Right lobe of liver (tissue), 4 donors: Measurements from ENCODE around the gene CDON.

ENCODE experiments used
- POLR2A ChIP-seq: fragments of 450-650 bp; IDR thresholded peaks from one replicate; pipeline ENCODE4 v1.6.1; 2017; ENCODE audit warnings: antibody characterized with exemption, mild to moderate bottlenecking
- TF ChIP-seq, protein P1 (sequence below), 4 donors: fragments of 200-600 bp in 3 of 4; fragments of 450-650 bp in 1 of 4; IDR thresholded peaks; one replicate each; pipeline versions ENCODE4 v1.5.1 to v1.8.0; 2016 to 2022; ENCODE audit warnings: antibody characterized with exemption in 4 of 4, mild to moderate bottlenecking in 2 of 4
- donor health status: DM: no; HTN: no; CAD: no.
- donor health status: DM: no; HTN: no; CAD: no.
- donor health status: DM: no; HTN: yes; CAD: no.

DNA sequence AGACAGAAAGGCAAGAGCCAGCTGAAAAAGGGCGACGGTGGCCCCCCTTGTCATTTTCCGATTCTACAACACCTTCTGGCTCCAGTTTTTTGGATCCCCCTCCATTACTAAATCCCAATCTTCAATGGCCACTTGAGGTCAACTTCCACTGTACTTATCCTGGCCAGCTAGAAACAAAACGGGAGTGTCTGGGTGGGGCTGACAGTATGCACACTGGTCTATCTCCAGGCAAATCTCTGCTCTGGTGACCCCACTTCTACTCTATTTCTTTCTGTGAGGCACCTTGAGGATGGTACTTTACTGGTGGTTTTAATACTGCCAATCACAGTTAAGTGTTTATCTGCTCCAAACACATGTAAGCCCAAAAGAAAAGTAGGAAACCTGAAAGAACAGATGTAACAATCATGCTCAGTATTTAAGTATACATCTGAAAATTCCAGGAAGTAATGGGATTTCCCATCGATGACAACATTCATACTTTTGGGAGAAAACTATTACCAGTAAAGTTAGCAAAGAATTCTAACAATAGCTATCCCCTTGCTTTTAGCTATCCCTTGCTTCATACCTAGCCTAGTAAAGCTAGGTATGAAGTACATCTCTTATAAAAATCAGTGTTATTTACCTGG is 16.0 kb downstream of the CDON start:
- TF ChIP-seq, protein P1, sequence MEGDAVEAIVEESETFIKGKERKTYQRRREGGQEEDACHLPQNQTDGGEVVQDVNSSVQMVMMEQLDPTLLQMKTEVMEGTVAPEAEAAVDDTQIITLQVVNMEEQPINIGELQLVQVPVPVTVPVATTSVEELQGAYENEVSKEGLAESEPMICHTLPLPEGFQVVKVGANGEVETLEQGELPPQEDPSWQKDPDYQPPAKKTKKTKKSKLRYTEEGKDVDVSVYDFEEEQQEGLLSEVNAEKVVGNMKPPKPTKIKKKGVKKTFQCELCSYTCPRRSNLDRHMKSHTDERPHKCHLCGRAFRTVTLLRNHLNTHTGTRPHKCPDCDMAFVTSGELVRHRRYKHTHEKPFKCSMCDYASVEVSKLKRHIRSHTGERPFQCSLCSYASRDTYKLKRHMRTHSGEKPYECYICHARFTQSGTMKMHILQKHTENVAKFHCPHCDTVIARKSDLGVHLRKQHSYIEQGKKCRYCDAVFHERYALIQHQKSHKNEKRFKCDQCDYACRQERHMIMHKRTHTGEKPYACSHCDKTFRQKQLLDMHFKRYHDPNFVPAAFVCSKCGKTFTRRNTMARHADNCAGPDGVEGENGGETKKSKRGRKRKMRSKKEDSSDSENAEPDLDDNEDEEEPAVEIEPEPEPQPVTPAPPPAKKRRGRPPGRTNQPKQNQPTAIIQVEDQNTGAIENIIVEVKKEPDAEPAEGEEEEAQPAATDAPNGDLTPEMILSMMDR (IDR thresholded peaks at IDR 0.05): no peak
- no peak for TF ChIP-seq POLR2A
